HK-2 (cell line): ENCODE data around the gene PIGX.
A peak's percentile ranks its signal among the peaks of the same experiment; 100 is the strongest.

Source experiments
- DNase-seq: peaks from one replicate; pipeline ENCODE4 v3.0.0-alpha.2; 2018; ENCODE audit not compliant: unreplicated experiment

The PIGX gene

GRCh38 chr3:196711838-196712513 is at the start of gene PIGX, which contains the start of gene CEP19:
PIGX (plus strand) TSS chr3:196712377.
CEP19 (minus strand) TSS chr3:196712250; CDS start chr3:196708657, 3,593 bp downstream.
- peak; percentile 91 for DNase-seq

GRCh38 chr3:196662711-196663571 is 49.2 kb upstream of the PIGX start:
- no peak for DNase-seq

- DNase-seq: no peak
Measured at GRCh38 chr3:196666001-196666867, 45.9 kb upstream of the PIGX start.

GRCh38 chr3:196667056-196667825 is 44.9 kb upstream of the PIGX start:
- DNase-seq: no peak

GRCh38 chr3:196670339-196670738 is 41.8 kb upstream of the PIGX start:
- no peak for DNase-seq

GRCh38 chr3:196673632-196674031 is 38.5 kb upstream of the PIGX start:
- DNase-seq: no peak

GRCh38 chr3:196677353-196677752 is 34.8 kb upstream of the PIGX start:
- no peak for DNase-seq

GRCh38 chr3:196677931-196678330 is 34.2 kb upstream of the PIGX start:
- DNase-seq: no peak

GRCh38 chr3:196684548-196685407 is 27.4 kb upstream of the PIGX start:
- DNase-seq: peak; percentile 64

- DNase-seq: no peak
Measured at GRCh38 chr3:196686436-196686835, 25.7 kb upstream of the PIGX start.

- no peak for DNase-seq
Measured at GRCh38 chr3:196688349-196688748, 23.8 kb upstream of the PIGX start.

- DNase-seq: no peak
Measured at GRCh38 chr3:196689941-196690660, 22.1 kb upstream of the PIGX start.

GRCh38 chr3:196691386-196691785 is 20.8 kb upstream of the PIGX start:
- DNase-seq: no peak

GRCh38 chr3:196694202-196694638 is 18.0 kb upstream of the PIGX start:
- DNase-seq: no peak

- DNase-seq: no peak
Measured at GRCh38 chr3:196694941-196695848, 17.0 kb upstream of the PIGX start.

- no peak for DNase-seq
Measured at GRCh38 chr3:196695849-196696226, 16.3 kb upstream of the PIGX start.

- DNase-seq: no peak
Measured at GRCh38 chr3:196697270-196697669, 14.9 kb upstream of the PIGX start.

GRCh38 chr3:196699749-196700148 is 12.4 kb upstream of the PIGX start:
- no peak for DNase-seq

- no peak for DNase-seq
Measured at GRCh38 chr3:196700801-196701200, 11.4 kb upstream of the PIGX start.
